GM20000 (cell line): Measurements from ENCODE around the gene COMT.

ENCODE experiments used
- DNase-seq: peaks from one replicate; pipeline ENCODE4 v3.0.0; 2012; ENCODE audit warnings: low spot score
- CTCF ChIP-seq: IDR thresholded peaks from 2 replicates; pipeline ENCODE4 v1.5.1; 2012; ENCODE audit warnings: mild to moderate bottlenecking, control low read depth; ENCODE audit errors: extremely low read depth, missing control alignments

The COMT gene

GRCh38 chr22:19897726-19898125, 43.8 kb upstream of the COMT start:
- TF ChIP-seq CTCF: no peak
- no peak for DNase-seq

- no peak for TF ChIP-seq CTCF
- no peak for DNase-seq
These were observed 43.4 kb upstream of the COMT start for GRCh38 chr22:19898145-19898544.

GRCh38 chr22:19898831-19899567, 42.6 kb upstream of the COMT start:
- TF ChIP-seq CTCF: no peak
- DNase-seq: no peak

GRCh38 chr22:19900707-19901436, 40.7 kb upstream of the COMT start:
- no peak for DNase-seq
- no peak for TF ChIP-seq CTCF

GRCh38 chr22:19901577-19902244, 39.9 kb upstream of the COMT start:
- DNase-seq: no peak
- no peak for TF ChIP-seq CTCF

GRCh38 chr22:19902245-19902715, 39.3 kb upstream of the COMT start:
- no peak for TF ChIP-seq CTCF
- DNase-seq: no peak

- DNase-seq: no peak
- no peak for TF ChIP-seq CTCF
These were observed 38.5 kb upstream of the COMT start for GRCh38 chr22:19903031-19903430.
